Measurements from ENCODE around the gene VPS51. TPM values are rescaled to one million over a fixed set of nuclear protein-coding genes. Genes with fewer than 3 reads are reported as not detected.

The VPS51 gene
- total and polyA plus RNA-seq, 2 of the 13 experiments (the other 11 are each of a cell fraction or from before 2014, with no cell fraction given): 76.3 to 90.6 TPM

GRCh38 chr11:65121865-65122696, 26.1 kb downstream of the VPS51 start, which contains the start of the genes FAU and MRPL49 (continued):
- TF ChIP-seq ZNF772 (CRISPR knock-in tag; IDR thresholded peaks at IDR 0.05) (peak; percentile 92), ZBTB46 (CRISPR knock-in tag; IDR thresholded peaks at IDR 0.05; ENCODE audit: borderline replicate concordance) (no peak; the same call in 1 of the 2 replicates), MTF1 (CRISPR knock-in tag; IDR thresholded peaks at IDR 0.05) (no peak), TEAD3 (CRISPR knock-in tag; optimal IDR thresholded peaks at IDR 0.05; ENCODE audit: borderline replicate concordance) (peak; percentile 91), NR2F6 (IDR thresholded peaks at IDR 0.05) (no peak), NR2F6 (CRISPR knock-in tag; IDR thresholded peaks at IDR 0.05) (no peak), E2F5 (CRISPR knock-in tag; conservative IDR thresholded peaks at IDR 0.05) (no peak), TP53 (CRISPR knock-in tag; conservative IDR thresholded peaks at IDR 0.05) (peak; percentile 84; the same call in 1 of the 2 replicates), ZNF816 (CRISPR knock-in tag; IDR thresholded peaks at IDR 0.05; ENCODE audit: borderline replicate concordance) (no peak; the same call in 1 of the 2 replicates), JARID2 (CRISPR knock-in tag; IDR thresholded peaks at IDR 0.05; ENCODE audit: insufficient replicate concordance) (no peak), ZNF333 (CRISPR knock-in tag; IDR thresholded peaks at IDR 0.05; ENCODE audit: borderline replicate concordance) (no peak), RXRA (CRISPR knock-in tag; IDR thresholded peaks at IDR 0.05) (peak; percentile 37; the same call in 1 of the 2 replicates), ZNF709 (CRISPR knock-in tag; IDR thresholded peaks at IDR 0.05) (peak; percentile 13; the same call in 1 of the 2 replicates), ZNF383 (CRISPR knock-in tag; IDR thresholded peaks at IDR 0.05; ENCODE audit: borderline replicate concordance) (no peak), HBP1 (CRISPR knock-in tag; IDR thresholded peaks at IDR 0.05; ENCODE audit: low read depth) (peak; percentile 95), ZNF205 (CRISPR knock-in tag; IDR thresholded peaks at IDR 0.05) (no peak; the same call in 1 of the 2 replicates), SAP130 (CRISPR knock-in tag; IDR thresholded peaks at IDR 0.05; ENCODE audit: low read depth) (peak; percentile 98), ZNF724P (CRISPR knock-in tag; IDR thresholded peaks at IDR 0.05; ENCODE audit: borderline replicate concordance) (no peak), ZNF646 (CRISPR knock-in tag; IDR thresholded peaks at IDR 0.05) (no peak), ARHGAP35 (CRISPR knock-in tag; IDR thresholded peaks at IDR 0.05; ENCODE audit: borderline replicate concordance) (no peak)
